Keratinocyte (primary cell): ENCODE data around the gene HPSE2. TPM values are rescaled to one million over a fixed set of nuclear protein-coding genes. Genes with fewer than 3 reads are reported as not detected.

Source experiments
- DNase-seq: peaks from one replicate; pipeline ENCODE4 v3.0.0-alpha.2; 2011; ENCODE audit warnings: low read depth, missing footprints, low spot score
- FAIRE-seq: peaks from 2 replicates; lab custom pipeline; 2011; peaks lifted over from hg19 to GRCh38; lab: Jason Lieb, UNC
- H2AFZ ChIP-seq: 2 replicates; pipeline ENCODE4 v1.6.0; 2012; ENCODE audit warnings: low read length, control low read depth, inconsistent platforms; ENCODE audit not compliant: control insufficient read depth
- H3K27ac ChIP-seq: 2 replicates; pipeline ENCODE4 v1.5.1; 2011; ENCODE audit warnings: low read length; ENCODE audit not compliant: control insufficient read depth, insufficient read depth
- H3K27me3 ChIP-seq: 3 replicates; pipeline ENCODE4 v1.6.0; 2011; ENCODE audit warnings: low read length; ENCODE audit not compliant: control insufficient read depth, insufficient read depth; ENCODE audit errors: extremely low read depth
- H3K36me3 ChIP-seq, 2 experiments: 2 replicates in 1 of 2; 3 replicates in 1 of 2; pipeline ENCODE4 v1.5.1; 2011; ENCODE audit warnings: low read length in 2 of 2, mild to moderate bottlenecking in 1 of 2; ENCODE audit not compliant: control insufficient read depth in 2 of 2, insufficient read depth in 2 of 2; ENCODE audit errors: extremely low read depth in 1 of 2
- H3K4me1 ChIP-seq: 3 replicates; pipeline ENCODE4 v1.5.1; 2011; ENCODE audit warnings: low read length; ENCODE audit not compliant: control insufficient read depth, insufficient read depth; ENCODE audit errors: extremely low read depth
- H3K4me2 ChIP-seq: 3 replicates; pipeline ENCODE4 v1.6.0; 2011; ENCODE audit warnings: low read depth, low read length; ENCODE audit not compliant: control insufficient read depth, insufficient read depth; ENCODE audit errors: extremely low read depth
- H3K4me3 ChIP-seq, 3 experiments: fragments of 200-600 bp in 1 of 3; sonication (generic) in 1 of 3; 2 replicates in 2 of 3; 3 replicates in 1 of 3; pipeline ENCODE4 v1.5.1; 2011 to 2016; ENCODE audit warnings: low read length in 3 of 3, mild to moderate bottlenecking in 3 of 3, control low read depth in 2 of 3, inconsistent platforms in 1 of 3, low read depth in 1 of 3, mixed read lengths in 1 of 3, mixed run types in 1 of 3, moderate library complexity in 1 of 3; ENCODE audit not compliant: control insufficient read depth in 2 of 3, insufficient read depth in 2 of 3; ENCODE audit errors: extremely low read depth in 1 of 3
- H3K79me2 ChIP-seq: 2 replicates; pipeline ENCODE4 v1.6.0; 2012; ENCODE audit warnings: low read length; ENCODE audit not compliant: control insufficient read depth, insufficient read depth
- H3K9ac ChIP-seq: 3 replicates; pipeline ENCODE4 v1.6.0; 2011; ENCODE audit warnings: low read length; ENCODE audit not compliant: control insufficient read depth, insufficient read depth; ENCODE audit errors: extremely low read depth
- H3K9me1 ChIP-seq: 3 replicates; pipeline ENCODE4 v1.6.0; 2011; ENCODE audit warnings: low read length; ENCODE audit not compliant: control insufficient read depth, insufficient read depth; ENCODE audit errors: extremely low read depth
- H3K9me3 ChIP-seq: 2 replicates; pipeline ENCODE4 v1.5.1; 2012; ENCODE audit warnings: low read depth, low read length; ENCODE audit not compliant: control insufficient read depth
- H4K20me1 ChIP-seq: 3 replicates; pipeline ENCODE4 v1.6.0; 2011; ENCODE audit warnings: low read length; ENCODE audit not compliant: control insufficient read depth, insufficient read depth; ENCODE audit errors: extremely low read depth
- EZH2 ChIP-seq: IDR thresholded peaks from one replicate; pipeline ENCODE4 v1.6.1; 2012; ENCODE audit warnings: inconsistent platforms, mild to moderate bottlenecking, low read length, moderate library complexity
- dilution Hi-C: fragments of 300-500 bp; cut with MboI; formaldehyde crosslinking; loops from one replicate; pipeline ENCODE4 v1.7.0; 2020; ENCODE audit warnings: low sequenced_read_pairs; ENCODE audit not compliant: extremely low pct_ligation_motif_present
- polyA plus RNA-seq, 5 experiments: library from polyadenylated mRNA; depleted of rRNA in 3 of 5; stranded (reverse) in 3 of 5; stranded (forward) in 1 of 5; unstranded in 1 of 5; fragments of >200 nt; gene quantifications; 1 replicate in 1 of 5; 2 replicates in 3 of 5; 3 replicates in 1 of 5; pipeline versions ENCODE4 v1.2.1 to v1.2.3, GENCODE V29; 2011 to 2012; ENCODE audit warnings: missing spikeins in 2 of 5, low read depth in 1 of 5, low replicate concordance in 1 of 5
- TF ChIP-seq, protein P1 (sequence below), 3 experiments: IDR thresholded peaks in 1 of 3; conservative IDR thresholded peaks in 1 of 3; optimal IDR thresholded peaks in 1 of 3; 2 replicates in 2 of 3; 3 replicates in 1 of 3; pipeline versions ENCODE3 to v1.5.1; 2011; ENCODE audit warnings: low read length in 3 of 3, mild to moderate bottlenecking in 3 of 3, moderate library complexity in 2 of 3, control low read depth in 1 of 3, inconsistent platforms in 1 of 3; ENCODE audit not compliant: insufficient read depth in 2 of 3; ENCODE audit errors: extremely low read depth in 1 of 3

Gene HPSE2
- polyA plus RNA-seq, 1 donor (not counting 4 experiments of a cell fraction or from before 2014, with no cell fraction given) = 0.01 TPM

DNA sequence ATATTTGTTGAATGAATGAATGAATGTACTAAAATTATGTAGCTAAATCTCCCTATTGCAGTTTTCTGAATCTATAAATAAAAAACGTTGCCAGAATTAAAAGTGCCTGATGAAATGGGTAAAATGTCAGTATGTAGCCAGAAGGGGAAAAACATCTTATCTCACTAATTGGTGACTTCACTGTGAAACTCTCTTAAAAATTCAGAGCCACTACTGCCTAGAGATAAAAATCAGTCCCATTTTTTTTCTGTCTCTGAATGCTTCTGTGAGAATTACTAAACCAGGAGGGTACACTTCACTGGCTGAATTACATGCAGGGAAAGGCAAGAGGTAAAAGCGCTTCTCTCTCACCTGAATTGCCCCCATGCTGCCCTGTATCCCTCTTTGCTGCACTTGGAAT lies 719.3 kb downstream of the HPSE2 start:
- Histone ChIP-seq H3K27ac (no peak overlapping the region), H3K9me1 (no peaks in the 10 kb centered on the region), H3K9me3 (no peaks in the 10 kb centered on the region), H3K4me2 (no peak overlapping the region), H3K9ac (no peak overlapping the region), H2AFZ (no peak overlapping the region), H3K79me2 (no peaks in the 10 kb centered on the region), H3K27me3 (no peaks in the 10 kb centered on the region), H3K4me1 (no peaks in the 10 kb centered on the region), H3K36me3 (no peaks in the 10 kb centered on the region), H4K20me1 (no peaks in the 10 kb centered on the region), H3K4me3 (no peak overlapping the region)
- FAIRE-seq (no peak), DNase-seq (no peak)
- no peak for TF ChIP-seq EZH2
- TF ChIP-seq, protein P1, sequence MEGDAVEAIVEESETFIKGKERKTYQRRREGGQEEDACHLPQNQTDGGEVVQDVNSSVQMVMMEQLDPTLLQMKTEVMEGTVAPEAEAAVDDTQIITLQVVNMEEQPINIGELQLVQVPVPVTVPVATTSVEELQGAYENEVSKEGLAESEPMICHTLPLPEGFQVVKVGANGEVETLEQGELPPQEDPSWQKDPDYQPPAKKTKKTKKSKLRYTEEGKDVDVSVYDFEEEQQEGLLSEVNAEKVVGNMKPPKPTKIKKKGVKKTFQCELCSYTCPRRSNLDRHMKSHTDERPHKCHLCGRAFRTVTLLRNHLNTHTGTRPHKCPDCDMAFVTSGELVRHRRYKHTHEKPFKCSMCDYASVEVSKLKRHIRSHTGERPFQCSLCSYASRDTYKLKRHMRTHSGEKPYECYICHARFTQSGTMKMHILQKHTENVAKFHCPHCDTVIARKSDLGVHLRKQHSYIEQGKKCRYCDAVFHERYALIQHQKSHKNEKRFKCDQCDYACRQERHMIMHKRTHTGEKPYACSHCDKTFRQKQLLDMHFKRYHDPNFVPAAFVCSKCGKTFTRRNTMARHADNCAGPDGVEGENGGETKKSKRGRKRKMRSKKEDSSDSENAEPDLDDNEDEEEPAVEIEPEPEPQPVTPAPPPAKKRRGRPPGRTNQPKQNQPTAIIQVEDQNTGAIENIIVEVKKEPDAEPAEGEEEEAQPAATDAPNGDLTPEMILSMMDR (optimal IDR thresholded peaks at IDR 0.05 in 1 of 3, IDR thresholded peaks at IDR 0.05 in 1 of 3, conservative IDR thresholded peaks at IDR 0.05 in 1 of 3; ENCODE audit: extremely low read depth in 1 of 3, insufficient read depth in 2 of 3, low read length in 3 of 3) = no peak
- dilution Hi-C loops = no loop called here

DNA sequence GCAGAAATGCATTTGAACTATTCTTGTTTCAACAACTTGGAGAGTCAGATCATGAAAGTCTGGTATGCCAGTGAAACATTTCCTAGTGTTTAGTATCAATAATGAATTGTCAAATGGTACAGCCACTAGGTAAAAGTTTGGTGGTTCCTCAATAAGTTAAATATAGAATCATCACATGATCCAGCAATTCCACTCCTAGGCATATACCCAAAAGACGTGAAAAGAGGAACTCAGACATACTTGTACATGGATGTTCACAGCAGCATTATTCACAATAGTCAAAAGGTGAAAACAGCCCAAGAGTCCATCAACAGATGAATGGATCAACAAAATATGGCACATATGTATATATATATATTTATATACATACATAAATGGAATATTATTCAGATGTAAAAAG lies 721.9 kb downstream of the HPSE2 start:
- TF ChIP-seq, protein P1 (optimal IDR thresholded peaks at IDR 0.05 in 1 of 3, IDR thresholded peaks at IDR 0.05 in 1 of 3, conservative IDR thresholded peaks at IDR 0.05 in 1 of 3; ENCODE audit: extremely low read depth in 1 of 3, insufficient read depth in 2 of 3, low read length in 3 of 3) = no peak
- no peak for TF ChIP-seq EZH2
- no peak for FAIRE-seq
- dilution Hi-C loops = no loop called here
- DNase-seq = no peak
- Histone ChIP-seq H3K27me3 (no peaks in the 10 kb centered on the region), H3K9me1 (no peaks in the 10 kb centered on the region), H3K79me2 (no peaks in the 10 kb centered on the region), H4K20me1 (no peaks in the 10 kb centered on the region), H3K4me3 (no peak overlapping the region), H3K4me1 (no peaks in the 10 kb centered on the region), H3K9ac (no peak overlapping the region), H3K36me3 (no peaks in the 10 kb centered on the region), H2AFZ (no peak overlapping the region), H3K9me3 (no peaks in the 10 kb centered on the region), H3K4me2 (no peak overlapping the region), H3K27ac (no peak overlapping the region)
